CD4-positive, alpha-beta T cell treated with Interferon alpha-2 for 1 hour (primary cell): ENCODE measurements around the gene CSF2RB.
"Not testable (repeated sequence)": the region's sequence is repeated elsewhere in the genome, so short reads cannot be mapped to it uniquely, and the experiment has no call there.

Experiments used
- DNase-seq, 2 donors: peaks; one replicate each; pipeline ENCODE4 v3.0.0-alpha.2; 2020 to 2022

CSF2RB gene

DNA sequence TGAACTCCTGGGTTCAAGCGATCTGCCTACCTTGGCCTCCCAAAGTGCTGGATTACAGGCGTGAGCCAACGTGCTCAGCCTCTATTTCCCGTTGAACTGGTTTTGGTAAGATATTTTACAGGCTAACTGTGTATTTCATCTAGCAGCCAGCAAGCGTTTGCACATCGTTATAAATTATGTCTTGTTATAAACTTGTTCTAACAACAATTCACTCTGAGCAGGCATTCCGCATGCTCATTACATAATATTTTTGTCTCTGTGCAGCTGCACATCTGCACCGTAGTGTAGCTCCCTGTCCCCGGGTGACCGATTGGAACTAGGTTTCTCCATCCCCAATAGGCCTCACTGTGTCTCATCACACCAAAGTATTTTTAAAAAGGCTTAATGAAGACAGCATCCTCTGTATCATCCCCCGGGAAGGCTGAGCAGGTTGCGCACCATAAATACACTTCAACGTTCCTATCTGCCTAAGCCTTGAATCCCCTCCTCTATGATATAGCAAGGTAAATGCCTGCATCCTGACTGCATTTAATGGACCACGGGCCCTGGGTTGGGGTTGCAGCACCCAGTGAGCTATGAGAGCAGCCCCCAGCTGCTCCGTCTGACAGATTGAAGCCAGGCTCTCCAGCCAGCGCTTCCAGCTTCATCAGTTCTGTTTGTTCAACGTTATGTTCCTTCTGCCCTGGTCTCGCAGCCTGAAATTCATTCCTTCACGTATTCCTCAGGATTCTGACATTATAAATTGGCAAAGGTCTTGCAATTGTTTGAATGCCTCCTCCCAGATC is 58.1 kb downstream of the CSF2RB start:
- DNase-seq = no peak

DNA sequence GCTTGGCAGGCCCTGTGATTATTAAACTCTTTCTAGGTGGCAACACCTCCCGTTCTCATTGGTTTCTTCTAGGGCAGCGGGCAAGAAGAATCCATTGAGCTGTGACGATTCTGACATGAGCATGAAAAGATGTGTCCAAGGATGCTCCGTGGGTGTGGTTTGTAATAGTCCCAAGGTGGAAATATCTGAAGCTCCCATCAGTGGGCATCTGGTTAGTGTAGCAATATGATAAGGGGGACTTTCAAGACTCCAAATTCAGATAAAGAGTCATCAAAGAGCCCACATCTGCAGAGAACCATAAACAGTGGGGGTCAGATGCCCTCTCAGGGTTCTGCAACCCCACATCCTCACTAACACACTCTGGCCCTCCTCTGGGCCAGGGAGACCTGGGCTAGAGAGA is 63.2 kb downstream of the CSF2RB start:
- no peak for DNase-seq

DNA sequence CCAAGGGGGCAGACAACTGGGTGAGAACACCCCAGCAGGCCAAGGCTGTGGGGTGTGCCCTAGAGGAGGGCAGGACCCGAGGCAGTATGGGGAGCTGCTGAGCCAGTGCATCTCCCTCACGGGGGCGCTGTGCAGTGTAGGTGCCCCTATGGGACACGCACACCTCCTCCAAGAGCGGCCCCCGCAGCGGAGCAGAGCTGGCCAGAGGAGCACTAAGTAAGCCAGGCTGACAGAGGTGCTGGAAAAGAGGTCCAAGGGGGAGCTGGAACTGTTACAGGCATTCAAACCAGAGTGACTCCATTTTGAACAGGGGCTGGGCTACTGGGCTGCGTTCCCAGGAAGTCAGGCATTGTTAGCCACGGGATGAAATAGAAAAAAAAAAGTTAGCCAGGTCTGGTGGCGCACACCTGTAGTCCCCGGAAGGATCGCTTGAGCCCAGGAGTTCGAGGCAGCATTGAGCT is 64.0 kb downstream of the CSF2RB start:
- DNase-seq = peak; percentile 82 to 85

DNA sequence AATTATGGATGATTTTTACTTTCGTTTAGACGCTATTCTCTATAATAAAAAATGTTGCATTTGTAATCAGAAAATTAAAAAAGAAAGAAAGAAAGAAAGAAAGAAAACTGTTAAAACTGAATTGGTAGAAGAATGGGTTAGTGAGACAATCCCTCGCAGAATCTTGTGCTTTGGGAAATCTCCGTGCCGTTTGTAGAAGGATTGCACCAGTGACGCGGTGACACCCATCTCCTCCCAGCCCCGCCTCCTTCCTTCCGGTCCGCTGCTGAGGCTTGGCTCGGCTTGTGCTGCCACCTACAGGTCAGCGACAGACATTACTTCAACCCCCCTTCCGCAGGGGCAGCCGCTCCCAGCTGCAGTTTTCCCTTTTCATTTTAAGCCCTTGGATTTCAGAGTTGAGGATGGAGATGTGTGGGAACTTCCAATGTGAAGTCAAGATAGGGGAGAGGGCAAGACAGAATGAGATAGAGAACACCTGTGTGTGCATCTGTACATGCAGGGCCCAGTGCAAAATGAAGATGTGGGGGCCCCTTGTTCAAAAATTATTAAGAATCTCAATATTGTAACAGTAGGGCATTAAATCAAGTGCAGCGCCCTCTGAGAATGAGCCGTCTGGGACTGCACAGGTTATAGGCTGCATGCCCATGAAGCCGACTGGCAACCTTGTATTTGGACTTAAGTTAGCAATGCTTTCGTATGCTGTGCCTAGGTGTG is 64.7 kb downstream of the CSF2RB start:
- DNase-seq = peak; percentile 89 to 91

DNA sequence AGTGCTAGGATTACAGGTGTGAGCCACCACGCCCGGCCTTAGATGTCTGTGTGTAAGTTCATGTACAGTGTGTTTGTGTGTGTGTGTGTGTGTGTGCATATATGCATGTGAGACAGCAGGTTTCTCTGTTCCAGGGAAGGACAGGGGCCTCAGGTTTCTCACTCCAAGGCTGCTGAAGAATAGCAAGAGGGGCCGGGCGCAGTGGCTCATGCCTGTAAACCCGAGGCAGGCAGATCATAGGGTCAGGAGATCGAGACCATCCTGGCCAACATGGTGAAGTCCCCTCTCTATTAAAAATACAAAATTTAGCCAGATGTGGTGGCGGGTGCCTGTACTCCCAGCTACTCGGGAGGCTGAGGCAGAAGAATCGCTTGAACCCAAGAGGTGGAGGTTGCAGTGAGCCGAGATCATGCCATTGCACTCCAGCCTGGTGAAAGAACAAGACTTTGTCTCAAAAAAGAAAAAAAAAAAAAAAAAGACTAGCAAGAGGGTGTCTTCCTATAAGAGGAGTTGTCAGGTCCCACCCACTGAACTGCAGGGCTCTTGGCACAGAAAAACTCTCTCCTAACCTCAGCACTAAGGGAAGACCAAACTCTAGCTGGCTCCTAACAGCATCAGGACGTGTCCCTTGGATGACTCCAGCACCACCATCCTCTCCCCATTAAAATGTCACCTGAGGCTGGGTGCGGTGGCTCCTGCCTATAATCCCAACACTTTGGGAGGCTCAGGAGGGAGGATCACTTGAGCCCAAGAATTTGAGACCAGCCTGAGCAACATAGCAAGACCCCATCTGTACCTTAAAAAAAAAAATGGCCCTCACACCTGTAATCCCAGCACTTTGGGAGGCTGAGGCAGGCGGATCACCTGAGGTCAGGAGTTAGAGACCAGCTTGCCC is 65.8 kb downstream of the CSF2RB start:
- DNase-seq = no peak

DNA sequence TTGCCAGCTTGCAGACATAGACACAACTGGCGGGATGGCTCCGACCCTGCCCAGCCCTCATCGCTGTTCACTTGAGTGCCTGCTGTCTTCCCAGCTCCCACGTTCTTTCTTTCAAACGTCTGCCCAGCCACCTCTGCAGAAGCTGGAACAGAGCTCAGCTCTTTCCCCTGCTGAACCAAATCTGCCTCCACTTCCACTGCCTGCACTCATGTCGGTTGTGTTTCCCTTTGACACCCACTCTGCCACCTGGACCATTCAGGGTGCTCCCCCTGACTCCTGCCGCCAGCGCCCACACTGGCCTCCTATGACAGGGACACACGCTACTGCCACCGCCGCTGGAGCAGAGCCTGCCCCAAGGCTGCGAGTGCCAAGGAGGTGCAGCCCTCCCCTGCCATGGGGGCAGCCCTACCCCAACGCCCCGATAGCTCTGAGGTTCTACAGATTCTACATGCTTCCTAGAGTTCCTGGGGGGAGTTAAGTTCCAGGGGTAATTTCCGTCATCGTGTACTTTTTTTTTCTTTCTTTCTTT is 67.9 kb downstream of the CSF2RB start:
- DNase-seq = no peak

DNA sequence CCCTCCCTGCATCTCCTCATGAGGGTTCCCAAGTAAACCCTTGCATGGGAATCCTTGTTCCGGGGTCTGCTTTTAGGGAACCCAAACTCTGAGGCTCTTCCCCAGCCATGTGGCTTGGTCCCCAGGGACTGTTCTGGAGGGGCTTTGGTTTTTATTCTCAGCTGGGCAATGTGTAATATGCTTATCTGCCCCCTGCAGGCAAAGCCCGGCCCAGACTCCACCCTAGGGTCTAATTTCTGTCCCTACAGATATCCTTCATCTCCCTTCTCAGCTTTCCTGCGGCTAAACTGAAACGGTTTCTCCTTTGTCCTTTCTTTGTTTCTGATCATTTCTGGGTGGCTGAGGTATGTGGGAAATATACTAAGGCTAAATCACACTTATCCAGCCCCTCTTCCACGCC is 68.7 kb downstream of the CSF2RB start:
- no peak for DNase-seq

DNA sequence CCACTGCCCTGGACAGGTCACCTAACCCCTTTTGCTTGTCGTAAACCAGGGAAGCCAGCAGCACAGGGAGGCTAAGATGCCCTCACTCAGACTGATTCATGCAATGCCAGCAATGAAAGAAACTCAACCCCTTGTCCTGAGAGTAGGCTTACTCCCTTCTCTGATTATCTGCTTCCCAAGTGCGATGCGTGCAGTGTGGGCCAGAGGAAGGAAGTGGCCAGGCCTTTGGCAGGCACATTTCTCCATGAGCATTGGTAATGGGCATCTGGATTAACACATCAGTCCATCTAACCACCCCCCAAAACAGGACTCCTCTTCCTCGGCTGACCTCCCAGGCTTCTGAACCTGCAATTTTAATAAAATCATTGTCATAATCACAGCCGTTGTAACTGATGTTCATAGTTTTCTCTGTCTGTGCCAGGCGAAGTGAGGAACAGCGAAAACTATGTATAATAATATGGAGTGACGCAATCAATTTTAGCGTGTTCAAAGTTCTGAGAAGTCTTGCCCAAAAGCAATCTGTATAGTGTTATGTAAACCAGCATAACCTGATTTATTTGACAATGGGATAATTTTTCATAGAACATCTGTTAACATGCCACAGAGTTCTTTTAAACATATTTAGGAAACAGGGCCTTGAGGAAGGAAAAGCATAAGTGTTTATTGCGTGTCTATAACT is 71.9 kb downstream of the CSF2RB start:
- DNase-seq = no peak

DNA sequence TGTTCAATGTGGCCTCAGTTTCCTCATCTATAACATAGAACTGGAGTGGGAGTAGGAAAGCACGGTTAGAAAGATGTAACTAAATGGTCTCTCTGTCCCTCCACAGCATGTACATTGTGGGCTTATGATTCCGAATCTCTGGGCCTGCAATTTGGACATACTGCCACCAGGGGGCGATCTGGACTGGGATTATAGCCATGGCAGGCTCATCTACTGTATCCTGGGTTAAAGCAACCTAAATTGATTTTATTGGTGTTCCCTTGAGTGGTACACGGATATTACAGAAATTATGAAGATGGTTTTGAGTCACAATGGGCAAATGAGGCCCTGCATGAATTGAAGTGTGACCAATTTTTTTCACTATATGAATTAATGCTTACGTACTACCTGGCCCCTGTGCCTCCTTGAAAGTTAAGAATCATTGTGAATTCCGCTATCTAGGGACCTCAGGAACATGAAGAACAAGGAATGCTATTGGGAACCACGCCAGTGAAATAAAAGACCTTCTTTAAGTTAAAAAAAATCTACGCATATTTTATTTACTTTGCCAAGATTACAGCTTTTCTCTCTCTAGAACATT is 72.9 kb downstream of the CSF2RB start:
- DNase-seq = peak in 1 of 2 donors; percentile 30

DNA sequence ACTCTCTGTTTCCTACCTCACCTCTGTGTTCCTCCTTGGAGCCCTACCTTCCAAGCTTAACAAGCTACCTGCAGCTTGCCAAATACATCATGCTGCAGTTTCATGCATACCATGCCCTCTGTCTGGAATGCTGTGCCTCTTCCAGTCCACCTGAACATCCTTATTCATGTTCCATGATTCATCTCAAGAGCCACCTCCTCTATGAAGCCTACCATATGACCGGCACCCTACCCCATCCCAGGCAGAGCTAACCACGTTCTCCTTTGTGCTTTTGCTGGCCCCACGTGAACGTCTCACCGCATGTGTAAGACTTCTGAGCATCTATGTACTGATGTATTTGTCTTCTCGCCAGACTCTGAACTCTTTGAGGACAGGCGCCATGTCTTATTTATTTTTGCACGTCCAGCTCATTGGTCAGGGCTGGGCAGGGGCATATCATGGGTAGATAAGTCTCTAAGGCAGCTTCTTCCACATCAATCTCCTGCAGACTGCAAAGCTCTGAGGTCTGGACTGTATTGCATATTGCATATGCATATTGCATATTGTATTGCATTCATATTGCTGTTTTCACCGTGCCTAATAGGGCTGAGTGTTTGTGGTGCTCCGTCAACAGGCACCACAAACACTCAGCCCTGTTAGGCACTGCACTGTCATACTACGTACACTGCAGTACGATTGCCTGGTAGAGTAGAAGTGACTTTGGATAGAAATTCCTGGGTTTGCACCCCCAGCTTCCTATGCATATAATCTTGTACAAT is 74.8 kb downstream of the CSF2RB start:
- DNase-seq = no peak

DNA sequence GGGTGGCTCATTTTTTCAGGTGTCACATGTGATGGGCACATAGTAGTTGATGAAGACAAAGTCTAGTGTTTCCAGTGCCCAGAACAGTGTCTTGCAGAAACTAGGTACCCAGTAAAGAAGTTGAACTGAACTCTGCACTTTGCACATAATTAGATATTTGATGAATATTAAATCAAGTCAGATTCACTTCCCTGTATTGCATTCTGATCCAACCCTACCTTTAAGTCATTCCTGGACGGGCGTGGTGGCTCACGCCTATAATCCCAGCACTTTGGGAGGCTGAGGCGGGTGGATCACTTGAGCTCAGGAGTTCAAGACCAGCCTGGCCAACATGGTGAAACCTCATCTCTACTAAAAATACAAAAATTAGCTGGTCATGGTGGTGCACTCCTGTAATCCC is 75.6 kb downstream of the CSF2RB start:
- DNase-seq = not testable (repeated sequence)
